Measurements from ENCODE around the gene PAWR. TPM values are rescaled to one million over a fixed set of nuclear protein-coding genes. Genes with fewer than 3 reads are reported as not detected.
A peak's percentile ranks its signal among the peaks of the same experiment; 100 is the strongest.

Gene PAWR
- total and polyA plus RNA-seq, 9 donors = 26.4 to 125 (median 72.8) TPM

- H3K4me3 ChIP-seq = no peak overlapping the region
- H3K4me1 ChIP-seq (ENCODE audit: insufficient read depth) = peaks cover 10% of the 10 kb centered on the region
- peak; percentile 24 to 68 (median 63) for TF ChIP-seq CTCF (IDR thresholded peaks at IDR 0.05)
- no peak for TF ChIP-seq EP300 (IDR thresholded peaks at IDR 0.05)
- intact Hi-C loops (cut with DNase I) = loop anchor here in 3 of 4 donors (5.0 to 10.0 kb wide), 5 partner anchors 130 to 710 kb away; partner anchors contain the start of gene PAWR (in 1 of the 3)
- no peaks in the 10 kb centered on the region for H3K27me3 ChIP-seq
- no peaks in the 10 kb centered on the region for H3K9me3 ChIP-seq
- WGBS, 3 donors = 29 to 55% (median 36%) methylated on average over 3 of the region's 3 CpGs
- no peak overlapping the region for H3K27ac ChIP-seq
- no peaks in the 10 kb centered on the region for H3K36me3 ChIP-seq
- DNase-seq = no peak
These were observed 135.5 kb downstream of the PAWR start for GRCh38 chr12:79555028-79555925.

GRCh38 chr12:79553863-79554574, 136.7 kb downstream of the PAWR start:
- intact Hi-C loops (cut with DNase I) = loop anchor here in 2 of 4 donors (10.0 kb wide), 3 partner anchors 129 to 711 kb away; no protein-coding TSS in a partner anchor
- H3K27me3 ChIP-seq = no peaks in the 10 kb centered on the region
- no peak overlapping the region for H3K27ac ChIP-seq
- no peaks in the 10 kb centered on the region for H3K36me3 ChIP-seq
- TF ChIP-seq POLR2A (IDR thresholded peaks at IDR 0.05) = no peak
- TF ChIP-seq EP300 (IDR thresholded peaks at IDR 0.05) = no peak
- TF ChIP-seq CTCF (IDR thresholded peaks at IDR 0.05) = no peak
- no peak overlapping the region for H3K4me3 ChIP-seq
- no peak for DNase-seq
- 95 to 96% (median 96%) methylated on average over 21 to 24 of the region's 24 CpGs for WGBS, 3 donors
- H3K4me1 ChIP-seq (ENCODE audit: insufficient read depth) = peaks cover 7% of the 10 kb centered on the region
- no peaks in the 10 kb centered on the region for H3K9me3 ChIP-seq

GRCh38 chr12:79552192-79552591, 138.6 kb downstream of the PAWR start:
- Histone ChIP-seq H3K9me3 (no peaks in the 10 kb centered on the region), H3K27me3 (no peaks in the 10 kb centered on the region), H3K4me3 (no peak overlapping the region), H3K36me3 (no peaks in the 10 kb centered on the region), H3K27ac (no peak overlapping the region), H3K4me1 (ENCODE audit: insufficient read depth) (peaks cover 10% of the 10 kb centered on the region)
- WGBS, 3 donors = 65 to 84% (median 80%) methylated on average over 6 of the region's 6 CpGs
- intact Hi-C loops (cut with DNase I) = loop anchor here in 2 of 4 donors (10.0 kb wide), 3 partner anchors 127 to 713 kb away; no protein-coding TSS in a partner anchor
- DNase-seq = no peak
- TF ChIP-seq CTCF (IDR thresholded peaks at IDR 0.05) = no peak
- TF ChIP-seq POLR2A (IDR thresholded peaks at IDR 0.05) = no peak
- no peak for TF ChIP-seq EP300 (IDR thresholded peaks at IDR 0.05)

- intact Hi-C loops (cut with DNase I) = loop anchor here in 2 of 4 donors (5.0 to 10.0 kb wide), 4 partner anchors 125 to 723 kb away; no protein-coding TSS in a partner anchor
- Histone ChIP-seq H3K4me1 (ENCODE audit: insufficient read depth) (peaks cover 12% of the 10 kb centered on the region), H3K27me3 (no peaks in the 10 kb centered on the region), H3K36me3 (no peaks in the 10 kb centered on the region), H3K9me3 (no peaks in the 10 kb centered on the region), H3K4me3 (no peak overlapping the region), H3K27ac (no peak overlapping the region)
- DNase-seq = no peak
- 71 to 74% (median 72%) methylated on average over 4 of the region's 4 CpGs for WGBS, 3 donors
- TF ChIP-seq EP300 (IDR thresholded peaks at IDR 0.05) = no peak
- no peak for TF ChIP-seq CTCF (IDR thresholded peaks at IDR 0.05)
- no peak for TF ChIP-seq POLR2A (IDR thresholded peaks at IDR 0.05)
These were observed 141.1 kb downstream of the PAWR start for GRCh38 chr12:79549531-79550271.
